ELR (cell line): ENCODE results near the gene CHST4.
"Not testable (repeated sequence)": the region's sequence is repeated elsewhere in the genome, so short reads cannot be mapped to it uniquely, and the experiment has no call there.

ENCODE experiments used
- DNase-seq: peaks from one replicate; pipeline ENCODE4 v3.0.0-alpha.2; 2015; ENCODE audit warnings: low read depth

The CHST4 gene

GRCh38 chr16:71570144-71570543, 43.9 kb downstream of the CHST4 start:
- no peak for DNase-seq

- no peak for DNase-seq
Observed at GRCh38 chr16:71572497-71573116, 46.4 kb downstream of the CHST4 start.

GRCh38 chr16:71573387-71574094, 47.3 kb downstream of the CHST4 start:
- DNase-seq: no peak

- no peak for DNase-seq
Observed at GRCh38 chr16:71574702-71575101, 48.5 kb downstream of the CHST4 start.

GRCh38 chr16:71576971-71577370, 50.7 kb downstream of the CHST4 start, which contains the start of gene TAT:
TSS of gene TAT (minus strand) at chr16:71577092. CDS start at chr16:71576415, 677 bp downstream.
- no peak for DNase-seq

- DNase-seq: not testable (repeated sequence)
Observed at GRCh38 chr16:71582553-71582848, 56.3 kb downstream of the CHST4 start.

GRCh38 chr16:71584543-71585317, 58.5 kb downstream of the CHST4 start:
- no peak for DNase-seq

GRCh38 chr16:71585318-71585703, 59.1 kb downstream of the CHST4 start:
- DNase-seq: no peak
